Epithelial cell of proximal tubule (primary cell): Measurements from ENCODE around the gene MALT1. TPM values are rescaled to one million over a fixed set of nuclear protein-coding genes. Genes with fewer than 3 reads are reported as not detected.
A peak's percentile ranks its signal among the peaks of the same experiment; 100 is the strongest.

Experiments
- DNase-seq: peaks from one replicate; pipeline ENCODE4 v3.0.0-alpha.2; 2011; ENCODE audit warnings: low read depth
- H3K4me3 ChIP-seq: 2 replicates; pipeline ENCODE4 v1.5.1; 2011; ENCODE audit warnings: low read depth, mild to moderate bottlenecking, low read length
- CTCF ChIP-seq: conservative IDR thresholded peaks from 2 replicates; pipeline ENCODE4 v1.5.1; 2012; ENCODE audit warnings: low read depth, mild to moderate bottlenecking, low read length
- total RNA-seq: library from RNA; depleted of rRNA; stranded (reverse); fragments of >200 nt; gene quantifications from 2 replicates; pipeline ENCODE4 v1.2.3, GENCODE V29; 2015

The MALT1 gene
- total RNA-seq, result 46.4 and 47.7 TPM in 2 replicates

- no peak for DNase-seq
- no peak for TF ChIP-seq CTCF
- peak within 1 kb of the TSS; percentile 95 for H3K4me3 ChIP-seq
Observed at GRCh38 chr18:58671111-58671631, at the start of gene MALT1. Gene MALT1, plus strand, starts transcription at chr18:58671465. Its CDS starts 179 bp downstream, at chr18:58671644.

- no peak for DNase-seq
- no peak for TF ChIP-seq CTCF
- no peak overlapping the region for H3K4me3 ChIP-seq
Observed at GRCh38 chr18:58624011-58624410, 47.3 kb upstream of the MALT1 start.

GRCh38 chr18:58625839-58626238 is 45.4 kb upstream of the MALT1 start:
- no peak for TF ChIP-seq CTCF
- DNase-seq, result no peak
- H3K4me3 ChIP-seq, result no peak overlapping the region

GRCh38 chr18:58630071-58630470 is 41.2 kb upstream of the MALT1 start:
- no peak for DNase-seq
- no peak for TF ChIP-seq CTCF
- H3K4me3 ChIP-seq, result no peak overlapping the region

GRCh38 chr18:58631301-58631700 is 40.0 kb upstream of the MALT1 start:
- no peak overlapping the region for H3K4me3 ChIP-seq
- TF ChIP-seq CTCF, result no peak
- DNase-seq, result no peak

- no peak overlapping the region for H3K4me3 ChIP-seq
- no peak for DNase-seq
- TF ChIP-seq CTCF, result no peak
Observed at GRCh38 chr18:58632552-58632951, 38.7 kb upstream of the MALT1 start.

GRCh38 chr18:58633874-58634273 is 37.4 kb upstream of the MALT1 start:
- H3K4me3 ChIP-seq, result no peak overlapping the region
- DNase-seq, result no peak
- TF ChIP-seq CTCF, result no peak
